ENCODE measurements around the gene OR2L3. TPM values are rescaled to one million over a fixed set of nuclear protein-coding genes. Genes with fewer than 3 reads are reported as not detected.

The OR2L3 gene
- under 1 TPM in 1 of 2 donors, not detected in 1; 0.39 TPM for total RNA-seq
- polyA plus RNA-seq (ENCODE audit: insufficient read depth, low read depth, low replicate concordance) = not detected
- long read RNA-seq, donor 1 = 0 reads
- long read RNA-seq, donor 2 = 0 reads

- TF ChIP-seq CTCF (IDR thresholded peaks at IDR 0.05) = no peak
- no peak for TF ChIP-seq POLR2A (IDR thresholded peaks at IDR 0.05)
- Histone ChIP-seq H3K4me3 (no peak within 1 kb of the TSS), H3K4me1 (no peaks in the 10 kb centered on the region), H3K36me3 (ENCODE audit: low read depth, missing control alignments) (no peaks in the 10 kb centered on the region), H3K9me3 (no peaks in the 10 kb centered on the region), H3K27me3 (no peaks in the 10 kb centered on the region), H3K27ac (no peak within 1 kb of the TSS)
- 74 to 80% methylated on average over 2 of the region's 2 CpGs for WGBS, 2 donors
- intact Hi-C loops (cut with DNase I; ENCODE audit: low total_unique reads) = no loop called here
- no peak for DNase-seq
These were observed at the start of gene OR2L3 for GRCh38 chr1:248046536-248046935. TSS of gene OR2L3 (plus strand) at chr1:248046836. CDS start at chr1:248060682, 13,846 bp downstream.

GRCh38 chr1:247998811-247999210 lies 47.8 kb upstream of the OR2L3 start:
- TF ChIP-seq CTCF (IDR thresholded peaks at IDR 0.05) (no peak), POLR2A (IDR thresholded peaks at IDR 0.05) (no peak)
- 56 to 64% methylated on average over 2 of the region's 2 CpGs for whole genome bisulfite sequencing, 2 donors
- Histone ChIP-seq H3K4me3 (no peak overlapping the region), H3K27ac (no peak overlapping the region), H3K27me3 (no peaks in the 10 kb centered on the region), H3K9me3 (no peaks in the 10 kb centered on the region), H3K4me1 (no peaks in the 10 kb centered on the region), H3K36me3 (ENCODE audit: low read depth, missing control alignments) (no peaks in the 10 kb centered on the region)
- intact Hi-C loops (cut with DNase I; ENCODE audit: low total_unique reads) = no loop called here
- no peak for DNase-seq

- intact Hi-C loops (cut with DNase I; ENCODE audit: low total_unique reads) = no loop called here
- H3K9me3 ChIP-seq = no peaks in the 10 kb centered on the region
- H3K27me3 ChIP-seq = no peaks in the 10 kb centered on the region
- no peaks in the 10 kb centered on the region for H3K4me1 ChIP-seq
- no peak overlapping the region for H3K4me3 ChIP-seq
- no peak overlapping the region for H3K27ac ChIP-seq
- no peak for DNase-seq
- no peaks in the 10 kb centered on the region for H3K36me3 ChIP-seq (ENCODE audit: low read depth, missing control alignments)
- TF ChIP-seq POLR2A (IDR thresholded peaks at IDR 0.05) (no peak), CTCF (IDR thresholded peaks at IDR 0.05) (no peak)
- WGBS, 2 donors = 87 to 90% methylated on average over 1 of the region's 1 CpG
These were observed 46.5 kb upstream of the OR2L3 start for GRCh38 chr1:248000169-248000568.

- no peak overlapping the region for H3K27ac ChIP-seq
- no peaks in the 10 kb centered on the region for H3K9me3 ChIP-seq
- no peaks in the 10 kb centered on the region for H3K4me1 ChIP-seq
- DNase-seq = no peak
- H3K27me3 ChIP-seq = no peaks in the 10 kb centered on the region
- intact Hi-C loops (cut with DNase I; ENCODE audit: low total_unique reads) = no loop called here
- TF ChIP-seq POLR2A (IDR thresholded peaks at IDR 0.05) (no peak), CTCF (IDR thresholded peaks at IDR 0.05) (no peak)
- WGBS, 2 donors = 69 to 81% methylated on average over 1 of the region's 1 CpG
- H3K4me3 ChIP-seq = no peak overlapping the region
- H3K36me3 ChIP-seq (ENCODE audit: low read depth, missing control alignments) = no peaks in the 10 kb centered on the region
These were observed 38.9 kb upstream of the OR2L3 start for GRCh38 chr1:248007778-248008177.

- intact Hi-C loops (cut with DNase I; ENCODE audit: low total_unique reads) = no loop called here
- H3K4me1 ChIP-seq = no peaks in the 10 kb centered on the region
- TF ChIP-seq CTCF (IDR thresholded peaks at IDR 0.05) (no peak), POLR2A (IDR thresholded peaks at IDR 0.05) (no peak)
- no peak for DNase-seq
- H3K9me3 ChIP-seq = no peaks in the 10 kb centered on the region
- H3K27me3 ChIP-seq = no peaks in the 10 kb centered on the region
- H3K27ac ChIP-seq = no peak overlapping the region
- H3K36me3 ChIP-seq (ENCODE audit: low read depth, missing control alignments) = no peaks in the 10 kb centered on the region
- WGBS, 2 donors = 85 to 90% methylated on average over 3 of the region's 3 CpGs
- no peak overlapping the region for H3K4me3 ChIP-seq
These were observed 37.0 kb upstream of the OR2L3 start for GRCh38 chr1:248009681-248010080.
